ENCODE data around the gene SYTL2. TPM values are rescaled to one million over a fixed set of nuclear protein-coding genes. Genes with fewer than 3 reads are reported as not detected.
"Not testable (repeated sequence)": the region's sequence is repeated elsewhere in the genome, so short reads cannot be mapped to it uniquely, and the experiment has no call there.

The SYTL2 gene, protein sequence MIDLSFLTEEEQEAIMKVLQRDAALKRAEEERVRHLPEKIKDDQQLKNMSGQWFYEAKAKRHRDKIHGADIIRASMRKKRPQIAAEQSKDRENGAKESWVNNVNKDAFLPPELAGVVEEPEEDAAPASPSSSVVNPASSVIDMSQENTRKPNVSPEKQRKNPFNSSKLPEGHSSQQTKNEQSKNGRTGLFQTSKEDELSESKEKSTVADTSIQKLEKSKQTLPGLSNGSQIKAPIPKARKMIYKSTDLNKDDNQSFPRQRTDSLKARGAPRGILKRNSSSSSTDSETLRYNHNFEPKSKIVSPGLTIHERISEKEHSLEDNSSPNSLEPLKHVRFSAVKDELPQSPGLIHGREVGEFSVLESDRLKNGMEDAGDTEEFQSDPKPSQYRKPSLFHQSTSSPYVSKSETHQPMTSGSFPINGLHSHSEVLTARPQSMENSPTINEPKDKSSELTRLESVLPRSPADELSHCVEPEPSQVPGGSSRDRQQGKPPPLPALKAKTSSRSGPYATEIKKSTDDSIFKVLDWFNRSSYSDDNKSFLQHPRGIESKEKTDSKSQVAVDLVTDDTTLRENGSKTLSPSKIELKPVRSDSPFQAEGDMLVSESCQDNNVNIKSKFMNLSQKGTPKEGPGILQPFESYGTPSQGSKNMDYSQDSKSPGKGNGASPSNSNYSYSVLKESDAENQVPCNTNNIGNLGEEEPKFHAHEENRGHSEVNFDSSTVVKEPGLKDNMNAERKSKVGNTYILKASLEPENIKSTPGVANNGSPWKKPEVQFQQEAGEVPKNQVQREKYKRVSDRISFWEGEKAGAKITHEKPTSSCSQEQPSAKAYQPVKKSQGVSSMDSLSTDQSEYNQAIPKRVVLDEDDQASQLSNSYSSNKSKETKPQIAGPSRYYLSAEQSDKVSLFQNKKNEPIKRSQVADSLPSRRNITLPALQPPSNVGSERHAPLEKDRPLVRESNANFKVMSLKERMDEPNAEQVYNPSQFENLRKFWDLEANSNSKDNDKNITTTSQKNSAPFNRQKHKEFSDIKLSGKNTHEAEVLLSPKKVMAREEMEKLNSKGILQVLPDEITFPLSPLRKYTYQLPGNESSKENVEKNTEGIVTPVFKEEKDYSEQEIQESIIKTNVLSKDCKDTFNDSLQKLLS (N-terminal part only)
- total RNA-seq = 10 to 100 TPM in 2 of 6 experiments, 1 to 10 TPM in 4; 4.2 to 14.9 (median 8.7) TPM
- long read RNA-seq = 0 reads

DNA sequence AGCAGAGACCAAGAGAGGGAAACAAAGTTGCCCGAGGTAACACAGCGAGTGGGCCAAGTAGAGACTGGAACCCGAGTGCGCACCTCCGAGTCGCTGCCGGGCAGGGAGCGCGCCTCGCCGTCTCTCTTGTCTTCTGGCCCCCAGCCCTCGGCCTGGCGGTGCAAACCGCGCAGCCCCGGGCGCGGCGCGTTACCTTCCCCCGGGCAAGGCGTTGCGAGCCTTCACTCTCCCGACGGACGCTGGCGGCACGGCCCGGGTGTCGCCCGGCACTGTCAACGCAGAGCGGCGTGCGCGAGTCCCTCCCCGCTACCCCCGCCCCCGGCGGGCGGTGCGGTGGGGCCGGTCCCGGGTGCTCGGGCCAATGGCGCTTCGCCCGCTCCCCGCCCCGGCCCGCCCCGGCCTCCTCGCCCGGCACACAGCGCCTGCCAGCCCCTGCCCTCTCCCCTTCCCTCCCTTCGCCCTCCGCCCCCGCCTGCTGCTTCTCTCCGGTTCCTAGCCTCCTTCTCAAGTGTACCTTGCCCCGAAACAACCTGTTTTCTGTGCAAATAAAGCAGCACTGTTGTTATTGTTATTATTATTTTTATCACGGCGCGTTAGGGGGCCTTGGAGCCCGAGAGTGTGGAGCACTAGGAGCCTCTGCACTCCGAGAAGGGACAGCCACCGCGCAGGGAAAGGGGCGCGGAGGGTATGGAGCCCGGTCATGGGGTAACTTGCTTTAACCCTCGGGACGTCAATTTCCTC lies at the start of gene SYTL2:
Gene SYTL2, minus strand, starts transcription at position 271 of the 741 bp plus-strand sequence. CDS start 53,416 bp downstream, outside the sequence.
- Histone ChIP-seq H3K9me3 (no peaks in the 10 kb centered on the region), H3K4me1 (no peaks in the 10 kb centered on the region), H3K36me3 (no peaks in the 10 kb centered on the region), H3K27ac (peak within 1 kb of the TSS; percentile 8 to 40 (median 9)), H3K27me3 (no peaks in the 10 kb centered on the region), H3K4me3 (peak within 1 kb of the TSS; percentile 51 to 59 (median 54))
- whole genome bisulfite sequencing (ENCODE audit: insufficient coverage, low coverage, low lambda C conversion rate, missing lambda C conversion rate) = 3% methylated on average over 15 of the region's 72 CpGs
- intact Hi-C loops (cut with DNase I) = no loop called here
- peak; percentile 71 for TF ChIP-seq POLR2A (IDR thresholded peaks at IDR 0.05)
- TF ChIP-seq, protein P1, sequence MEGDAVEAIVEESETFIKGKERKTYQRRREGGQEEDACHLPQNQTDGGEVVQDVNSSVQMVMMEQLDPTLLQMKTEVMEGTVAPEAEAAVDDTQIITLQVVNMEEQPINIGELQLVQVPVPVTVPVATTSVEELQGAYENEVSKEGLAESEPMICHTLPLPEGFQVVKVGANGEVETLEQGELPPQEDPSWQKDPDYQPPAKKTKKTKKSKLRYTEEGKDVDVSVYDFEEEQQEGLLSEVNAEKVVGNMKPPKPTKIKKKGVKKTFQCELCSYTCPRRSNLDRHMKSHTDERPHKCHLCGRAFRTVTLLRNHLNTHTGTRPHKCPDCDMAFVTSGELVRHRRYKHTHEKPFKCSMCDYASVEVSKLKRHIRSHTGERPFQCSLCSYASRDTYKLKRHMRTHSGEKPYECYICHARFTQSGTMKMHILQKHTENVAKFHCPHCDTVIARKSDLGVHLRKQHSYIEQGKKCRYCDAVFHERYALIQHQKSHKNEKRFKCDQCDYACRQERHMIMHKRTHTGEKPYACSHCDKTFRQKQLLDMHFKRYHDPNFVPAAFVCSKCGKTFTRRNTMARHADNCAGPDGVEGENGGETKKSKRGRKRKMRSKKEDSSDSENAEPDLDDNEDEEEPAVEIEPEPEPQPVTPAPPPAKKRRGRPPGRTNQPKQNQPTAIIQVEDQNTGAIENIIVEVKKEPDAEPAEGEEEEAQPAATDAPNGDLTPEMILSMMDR (IDR thresholded peaks at IDR 0.05) = peak in 2 of 4 donors; percentile 14 to 19
- ATAC-seq = peak; percentile 98 to 99 (median 98)
- DNase-seq = peak; percentile 79 to 81 (median 80)

DNA sequence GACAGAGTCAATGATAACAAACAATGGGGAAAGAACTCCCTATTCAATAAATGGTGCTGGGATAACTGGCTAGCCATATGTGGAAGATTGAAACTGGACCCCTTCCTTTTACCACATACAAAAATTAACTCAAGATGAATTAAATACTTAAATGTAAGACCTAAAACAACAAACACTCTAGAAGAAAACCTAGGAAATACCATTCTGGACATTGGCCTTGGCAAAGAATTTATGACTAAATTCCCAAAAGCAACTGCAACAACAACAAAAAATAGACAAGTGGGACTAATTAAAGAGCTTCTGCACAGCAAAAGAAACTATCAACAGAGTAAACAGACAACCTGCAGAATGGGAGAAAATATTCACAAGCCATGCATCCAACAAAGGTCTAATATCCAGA lies 48.6 kb upstream of the SYTL2 start:
- H3K4me1 ChIP-seq; H3K4me3 ChIP-seq; ATAC-seq; intact Hi-C loops (cut with DNase I); DNase-seq; H3K27me3 ChIP-seq; H3K27ac ChIP-seq; H3K9me3 ChIP-seq; H3K36me3 ChIP-seq: not testable (repeated sequence)

DNA sequence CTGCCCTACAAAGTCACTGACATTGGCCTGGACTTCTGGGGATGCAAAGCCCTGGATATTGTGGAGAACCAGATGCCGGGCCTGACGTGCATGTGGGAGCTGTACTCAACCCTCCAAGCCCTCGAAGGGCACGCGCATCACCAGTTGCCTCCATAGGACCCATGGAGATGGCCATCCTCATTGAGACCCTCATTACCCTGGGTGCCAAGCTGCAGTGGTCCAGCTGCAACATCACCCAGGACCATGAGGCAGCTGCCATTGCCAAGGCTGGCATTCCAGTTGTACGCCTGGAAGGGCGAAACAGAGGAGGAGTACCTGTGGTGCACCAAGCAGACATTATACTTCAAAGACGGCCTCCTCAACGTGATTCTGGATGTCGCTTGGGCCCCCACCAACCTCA lies 46.2 kb upstream of the SYTL2 start:
- DNase-seq = no peak
- Histone ChIP-seq H3K4me1 (peaks cover 0 to 5% (median 0%) of the 10 kb centered on the region in 4 donors), H3K36me3 (no peaks in the 10 kb centered on the region), H3K27ac (no peak overlapping the region), H3K9me3 (no peaks in the 10 kb centered on the region), H3K27me3 (no peaks in the 10 kb centered on the region), H3K4me3 (no peak overlapping the region)
- 75% methylated on average over 2 of the region's 10 CpGs for WGBS (ENCODE audit: insufficient coverage, low coverage, low lambda C conversion rate, missing lambda C conversion rate)
- intact Hi-C loops (cut with DNase I) = no loop called here
- ATAC-seq = no peak
- TF ChIP-seq, protein P1 (IDR thresholded peaks at IDR 0.05) = no peak
- TF ChIP-seq POLR2A (IDR thresholded peaks at IDR 0.05) = no peak

DNA sequence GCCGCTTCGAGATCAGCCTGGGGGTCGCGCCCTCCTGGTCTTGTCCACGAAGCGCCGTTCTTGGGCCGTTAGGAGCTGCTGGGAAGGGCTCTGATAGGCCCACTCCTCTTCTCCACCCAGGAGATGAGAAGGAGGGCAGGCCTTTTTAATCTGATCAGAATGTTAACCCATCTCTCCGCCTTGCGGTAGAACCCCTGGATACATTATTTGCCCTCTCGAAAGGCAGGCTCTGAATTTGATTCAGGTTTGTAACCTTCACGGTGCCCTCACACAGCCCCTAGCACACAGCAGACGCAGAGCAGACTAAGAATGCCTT lies 44.4 kb upstream of the SYTL2 start, which contains the start of gene CCDC83:
Gene CCDC83, plus strand, starts transcription at position 43 of the 316 bp plus-strand sequence. CDS start 9,741 bp downstream, outside the sequence.
- ATAC-seq (no peak), DNase-seq (no peak)
- intact Hi-C loops (cut with DNase I) = no loop called here
- Histone ChIP-seq H3K4me1 (peaks cover 0 to 5% (median 0%) of the 10 kb centered on the region in 4 donors), H3K9me3 (no peaks in the 10 kb centered on the region), H3K27ac (peak within 1 kb of the TSS; percentile 34 to 83 (median 66)), H3K36me3 (no peaks in the 10 kb centered on the region), H3K27me3 (no peaks in the 10 kb centered on the region), H3K4me3 (peak within 1 kb of the TSS; percentile 46 to 59 (median 58))
- 60% methylated on average over 4 of the region's 13 CpGs for WGBS (ENCODE audit: insufficient coverage, low coverage, low lambda C conversion rate, missing lambda C conversion rate)
- TF ChIP-seq, protein P1 (IDR thresholded peaks at IDR 0.05) = no peak
- TF ChIP-seq POLR2A (IDR thresholded peaks at IDR 0.05) = no peak

Measured in right lobe of liver (tissue), 6 donors.